Ovary (tissue), 9 donors: Measurements from ENCODE around the gene PLET1. TPM values are rescaled to one million over a fixed set of nuclear protein-coding genes. Genes with fewer than 3 reads are reported as not detected.

ENCODE experiments used
- DNase-seq, 5 donors: peaks; one replicate each; pipeline ENCODE4 v3.0.0-alpha.2; 2019 to 2020
- H3K27ac ChIP-seq, 2 donors: fragments of 200-600 bp; one replicate each; pipeline versions ENCODE4 v1.5.1 to v1.8.0; 2019 to 2022
- H3K27me3 ChIP-seq: fragments of 200-600 bp; one replicate; pipeline ENCODE4 v1.8.0; 2022
- H3K36me3 ChIP-seq: fragments of 200-600 bp; sonication (generic); one replicate; pipeline ENCODE4 v1.5.1; 2019
- H3K4me1 ChIP-seq: one replicate; pipeline ENCODE4 v1.8.1; 2013; ENCODE audit warnings: mild to moderate bottlenecking, moderate library complexity; ENCODE audit not compliant: insufficient read depth
- H3K4me3 ChIP-seq: fragments of 200-600 bp; sonication (generic); one replicate; pipeline ENCODE4 v1.5.1; 2017
- H3K9me3 ChIP-seq, 2 donors: fragments of 200-600 bp in 1 of 2; sonication (generic) in 1 of 2; one replicate each; pipeline versions ENCODE4 v1.5.1 to v1.8.1; 2013 to 2019; ENCODE audit warnings: mild to moderate bottlenecking in 1 of 2, moderate library complexity in 1 of 2
- EP300 ChIP-seq: sonication (generic); formaldehyde crosslinking; IDR thresholded peaks from one replicate; pipeline ENCODE4 v1.6.1; 2017; ENCODE audit warnings: antibody characterized with exemption
- POLR2A ChIP-seq: fragments of 450-650 bp; IDR thresholded peaks from one replicate; pipeline ENCODE4 v1.6.1; 2017; ENCODE audit warnings: antibody characterized with exemption, mild to moderate bottlenecking, moderate library complexity
- WGBS, 3 donors: extraction: QIAGEN DNeasy Blood & Tissue Kit in 1 of 3; methylation state at CpG; one replicate each; pipeline versions ENCODE4 v1.1.5 to v1.1.7; 2013 to 2017; 5-methylcytosine and 5-hydroxymethylcytosine counted together
- intact Hi-C, 4 donors: fragments of 100-400 bp; cut with DNase I; formaldehyde crosslinking; loops; one replicate each; pipeline versions ENCODE4 v1.11.0 to v1.15.1; 2022 to 2023
- polyA plus RNA-seq, 2 donors: library from polyadenylated mRNA; stranded (reverse); fragments of 200-250 nt in 1 of 2; fragments of 350-450 nt in 1 of 2; fragmentation: Illumina TruSeq in 1 of 2; extraction: RNeasy Lipid Tissue Mini Kit (QIAGEN cat#74804) in 1 of 2; gene quantifications; one replicate each; pipeline ENCODE4 v1.2.3, GENCODE V29; 2013 to 2014
- total RNA-seq, 7 donors: library from RNA; depleted of rRNA in 2 of 7; stranded (reverse); fragments of >200 nt in 2 of 7; fragmentation: NEBNext Ultra II Directional in 3 of 7; extraction: Animal tissue kit (Norgen Biotek cat#: 25700) in 3 of 7; gene quantifications; one replicate each; pipeline versions ENCODE4 v1.1.0 to v1.2.4, GENCODE V29; 2016 to 2023
- TF ChIP-seq, protein P1 (sequence below), 3 donors: fragments of 450-650 bp in 2 of 3; fragments of 200-600 bp in 1 of 3; IDR thresholded peaks; one replicate each; pipeline versions ENCODE4 v1.5.1 to v1.8.0; 2016 to 2022; ENCODE audit warnings: antibody characterized with exemption in 3 of 3, mild to moderate bottlenecking in 1 of 3
- donor health status: DM: no; HTN: no; CAD: no; lungs with moderate emphysema.
- donor health status: DM: no; HTN: no; CAD: no.
- donor health status: Bipolar disorder and iron deficiency.
- donor health status: DM: yes; HTN: yes; CAD: no.
- donor health status: DM: no; HTN: no; CAD: no.
- donor health status: DM: yes; HTN: yes; CAD: no.

The PLET1 gene
- total and polyA plus RNA-seq, 9 donors, result not detected

DNA sequence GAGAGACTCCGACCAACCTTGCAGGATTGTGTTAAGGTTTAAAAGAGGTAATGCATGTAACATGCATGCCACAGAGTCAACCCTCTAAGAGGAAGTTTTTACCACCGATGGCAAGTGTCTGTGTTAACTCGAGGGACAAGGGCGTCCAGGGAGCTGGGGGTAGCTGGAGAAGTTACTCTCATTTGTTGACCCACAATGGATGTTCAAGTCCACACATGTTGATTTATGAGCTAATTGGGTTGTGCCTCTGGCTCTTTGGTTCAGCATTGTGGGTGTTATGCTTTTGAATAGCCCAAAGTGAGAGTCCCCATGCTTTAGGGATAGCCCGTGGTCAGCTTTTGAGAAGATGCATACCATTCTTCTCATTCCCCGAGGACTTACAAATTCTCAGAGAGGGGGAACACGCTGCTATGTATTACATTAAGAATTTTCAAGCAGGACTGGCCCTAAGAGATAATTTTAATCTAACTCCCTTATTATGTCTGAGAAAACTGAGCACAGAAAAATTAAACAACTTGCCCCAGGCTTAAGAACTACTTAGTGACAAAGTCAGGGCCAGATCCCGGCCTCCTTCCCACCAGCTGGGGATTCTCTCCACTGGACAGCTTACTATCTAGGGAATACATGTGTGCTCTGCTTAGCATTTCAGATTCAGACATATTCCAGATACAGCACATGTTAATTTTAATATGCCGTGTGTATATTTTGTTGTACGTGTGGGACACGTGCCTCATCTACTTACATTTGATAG is 5.2 kb upstream of the PLET1 start:
- no peaks in the 10 kb centered on the region for H3K9me3 ChIP-seq
- intact Hi-C loops, result no loop called here
- no peaks in the 10 kb centered on the region for H3K36me3 ChIP-seq
- no peak for TF ChIP-seq POLR2A
- TF ChIP-seq EP300, result no peak
- TF ChIP-seq, protein P1, sequence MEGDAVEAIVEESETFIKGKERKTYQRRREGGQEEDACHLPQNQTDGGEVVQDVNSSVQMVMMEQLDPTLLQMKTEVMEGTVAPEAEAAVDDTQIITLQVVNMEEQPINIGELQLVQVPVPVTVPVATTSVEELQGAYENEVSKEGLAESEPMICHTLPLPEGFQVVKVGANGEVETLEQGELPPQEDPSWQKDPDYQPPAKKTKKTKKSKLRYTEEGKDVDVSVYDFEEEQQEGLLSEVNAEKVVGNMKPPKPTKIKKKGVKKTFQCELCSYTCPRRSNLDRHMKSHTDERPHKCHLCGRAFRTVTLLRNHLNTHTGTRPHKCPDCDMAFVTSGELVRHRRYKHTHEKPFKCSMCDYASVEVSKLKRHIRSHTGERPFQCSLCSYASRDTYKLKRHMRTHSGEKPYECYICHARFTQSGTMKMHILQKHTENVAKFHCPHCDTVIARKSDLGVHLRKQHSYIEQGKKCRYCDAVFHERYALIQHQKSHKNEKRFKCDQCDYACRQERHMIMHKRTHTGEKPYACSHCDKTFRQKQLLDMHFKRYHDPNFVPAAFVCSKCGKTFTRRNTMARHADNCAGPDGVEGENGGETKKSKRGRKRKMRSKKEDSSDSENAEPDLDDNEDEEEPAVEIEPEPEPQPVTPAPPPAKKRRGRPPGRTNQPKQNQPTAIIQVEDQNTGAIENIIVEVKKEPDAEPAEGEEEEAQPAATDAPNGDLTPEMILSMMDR (IDR thresholded peaks at IDR 0.05), result no peak
- H3K27me3 ChIP-seq, result no peaks in the 10 kb centered on the region
- no peak overlapping the region for H3K4me3 ChIP-seq
- DNase-seq, result peak in 3 of 5 donors; percentile 21 to 56 (median 32)
- peak overlapping the region in 1 of 2 donors; percentile 33 for H3K27ac ChIP-seq
- peaks cover 7% of the 10 kb centered on the region for H3K4me1 ChIP-seq
- WGBS, 3 donors, result 15 to 25% (median 24%) methylated on average over 11 of the region's 11 CpGs

DNA sequence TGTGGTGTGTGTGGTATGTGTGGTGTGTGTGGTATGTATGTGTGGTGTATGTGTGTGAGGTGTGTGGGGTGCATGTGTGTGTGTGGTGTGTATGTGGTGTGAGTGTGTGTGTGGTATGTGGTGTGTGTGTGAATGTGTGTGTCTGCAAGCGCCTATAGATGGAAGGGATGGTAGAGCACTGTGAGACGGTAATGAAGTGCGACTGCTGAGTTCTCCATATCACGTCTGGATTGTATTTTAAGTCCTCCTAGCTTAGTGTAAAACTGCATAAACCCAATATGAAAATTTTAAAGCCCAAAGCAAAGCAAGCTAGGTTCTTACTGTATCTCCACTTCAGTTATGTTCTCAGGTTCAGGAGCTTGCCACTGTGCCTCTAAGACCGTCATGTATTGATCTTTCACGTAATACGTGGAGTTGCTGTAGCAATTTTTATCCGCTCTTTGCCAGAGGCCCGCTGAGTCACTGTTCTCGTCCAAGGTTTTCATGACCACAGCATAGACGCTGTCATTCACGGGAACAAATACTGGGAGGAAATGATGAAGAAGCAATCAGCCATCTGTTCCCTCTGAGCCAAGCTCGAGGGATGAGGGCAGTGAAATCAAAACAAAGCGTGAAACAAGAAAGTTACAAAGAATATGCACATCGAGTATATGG is 5.5 kb downstream of the PLET1 start:
- intact Hi-C loops, result no loop called here
- WGBS, 3 donors, result 64 to 77% (median 73%) methylated on average over 15 of the region's 15 CpGs
- TF ChIP-seq POLR2A (no peak), EP300 (no peak)
- TF ChIP-seq, protein P1 (IDR thresholded peaks at IDR 0.05), result no peak

DNA sequence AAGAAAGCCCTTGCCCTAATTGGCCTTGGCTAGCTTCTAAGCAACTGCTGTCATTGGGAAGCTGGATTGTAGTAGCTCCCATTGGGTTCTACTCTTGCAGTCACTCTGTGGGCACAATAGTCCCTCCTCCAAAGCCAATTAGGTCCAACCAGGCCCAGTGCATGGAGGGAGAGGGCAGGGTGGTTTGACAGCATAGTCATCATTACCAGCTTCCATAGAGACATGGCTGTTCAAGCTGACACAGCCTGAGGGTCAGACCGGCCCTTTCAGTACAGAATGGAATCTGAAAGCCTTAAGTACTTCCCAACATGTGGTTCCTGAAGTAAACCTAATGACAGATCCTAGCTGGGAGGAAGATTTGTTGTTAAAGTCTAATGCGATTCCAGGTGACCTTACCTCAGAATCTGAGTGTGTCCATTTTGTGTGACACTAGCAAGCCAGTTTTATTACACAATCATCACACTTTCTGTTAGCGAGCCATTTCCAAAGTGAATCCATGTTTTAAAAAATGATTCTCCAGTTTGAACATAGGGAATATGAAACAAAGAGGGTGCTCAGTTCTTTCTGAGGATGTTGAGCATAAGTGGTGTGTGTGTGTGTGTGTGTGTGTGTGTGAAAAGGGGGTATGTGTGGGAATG is 6.9 kb downstream of the PLET1 start:
- Histone ChIP-seq H3K27ac (no peak overlapping the region), H3K36me3 (no peaks in the 10 kb centered on the region), H3K4me1 (peaks cover 2% of the 10 kb centered on the region), H3K27me3 (no peaks in the 10 kb centered on the region), H3K9me3 (no peaks in the 10 kb centered on the region), H3K4me3 (no peak overlapping the region)
- WGBS, 3 donors, result 91 to 97% (median 92%) methylated on average over 3 of the region's 3 CpGs
- DNase-seq, result no peak
- intact Hi-C loops, result no loop called here
- TF ChIP-seq, protein P1 (IDR thresholded peaks at IDR 0.05), result no peak
- TF ChIP-seq POLR2A, result no peak

More for the DNA sequence above, 5.5 kb downstream of the PLET1 start:
- Histone ChIP-seq H3K4me3 (no peak overlapping the region), H3K9me3 (no peaks in the 10 kb centered on the region), H3K27me3 (no peaks in the 10 kb centered on the region), H3K27ac (no peak overlapping the region), H3K4me1 (peaks cover under 1% of the 10 kb centered on the region), H3K36me3 (no peaks in the 10 kb centered on the region)
- no peak for DNase-seq

DNA sequence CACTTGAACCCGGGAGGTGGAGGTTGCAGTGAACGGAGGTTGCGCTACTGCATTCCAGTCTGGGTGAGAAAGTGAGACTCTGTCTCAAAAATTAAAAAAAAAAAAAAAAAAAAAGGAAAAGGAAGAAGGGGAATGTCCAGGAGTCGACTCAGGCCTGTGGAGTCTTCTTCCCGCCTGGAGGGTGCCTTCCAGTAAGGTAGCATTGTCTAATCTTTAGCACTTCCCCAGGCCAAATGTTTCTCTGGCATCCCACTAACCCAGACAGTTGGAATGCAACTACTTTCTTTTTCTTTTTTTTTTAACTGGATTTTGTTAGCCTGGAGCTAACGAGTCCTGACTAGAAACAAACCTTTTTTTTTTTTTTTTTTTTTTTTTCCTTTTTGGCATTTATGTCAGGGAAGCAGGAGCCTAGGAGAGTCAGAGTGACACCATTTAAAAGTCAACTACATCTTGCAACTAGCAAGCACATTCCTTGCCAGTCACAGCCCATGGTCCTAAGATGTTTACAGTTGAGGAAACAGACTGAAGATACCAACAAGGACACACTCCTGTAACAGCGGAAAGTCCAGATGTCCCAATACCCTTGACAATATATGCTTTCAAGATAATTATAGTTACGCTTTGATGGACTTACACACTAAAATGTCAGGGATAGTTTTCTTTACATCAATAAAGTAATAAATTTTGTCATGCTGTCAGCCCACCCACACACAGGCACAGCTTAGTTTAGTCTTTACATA is 10.6 kb downstream of the PLET1 start:
- no peak for DNase-seq
- Histone ChIP-seq H3K27me3 (no peaks in the 10 kb centered on the region), H3K36me3 (no peaks in the 10 kb centered on the region), H3K27ac (no peak overlapping the region), H3K9me3 (no peaks in the 10 kb centered on the region), H3K4me3 (no peak overlapping the region), H3K4me1 (peaks cover 2% of the 10 kb centered on the region)
- WGBS, 3 donors, result 25 to 37% (median 26%) methylated on average over 8 of the region's 8 CpGs
- TF ChIP-seq EP300 (no peak), POLR2A (no peak)
- TF ChIP-seq, protein P1 (IDR thresholded peaks at IDR 0.05), result no peak
- intact Hi-C loops, result no loop called here
